Activated B cell treated with CpG ODN at 0.5 μM for 24 hours (primary cell): ENCODE measurements around the gene AUTS2. TPM values are rescaled to one million over a fixed set of nuclear protein-coding genes. Genes with fewer than 3 reads are reported as not detected.

Source experiments
- ATAC-seq: fragments of 200-7000 bp; cut with Tn5 transposase; one replicate; pipeline ENCODE4 v1.10.0; 2021; ENCODE audit warnings: low read depth, mild to moderate bottlenecking, moderate library complexity
- CTCF ChIA-PET: fragments of 350-600 bp; sonication (Branson Sonifier 250); formaldehyde crosslinking; loops from one replicate; lab custom pipeline; 2021; ENCODE audit warnings: antibody characterized with exemption; lab: Charles Lee
- POLR2A ChIA-PET: fragments of 350-600 bp; sonication (Branson Sonifier 250); formaldehyde crosslinking; loops from one replicate; lab custom pipeline; 2021; ENCODE audit warnings: antibody characterized with exemption; lab: Charles Lee
- DNase-seq: peaks from one replicate; pipeline ENCODE4 v3.0.0; 2022
- H3K27ac Mint-ChIP-seq: one replicate; pipeline ENCODE4 v1.8.0; 2020; ENCODE audit warnings: mixed read lengths
- H3K27me3 Mint-ChIP-seq: one replicate; pipeline ENCODE4 v1.8.0; 2021; ENCODE audit warnings: mixed read lengths
- H3K36me3 Mint-ChIP-seq: one replicate; pipeline ENCODE4 v1.8.0; 2021; ENCODE audit warnings: low read depth, mixed read lengths
- H3K4me1 Mint-ChIP-seq: one replicate; pipeline ENCODE4 v1.8.0; 2021; ENCODE audit warnings: mixed read lengths
- H3K4me3 Mint-ChIP-seq: one replicate; pipeline ENCODE4 v1.8.0; 2020; ENCODE audit warnings: mild to moderate bottlenecking, mixed read lengths
- H3K9me3 Mint-ChIP-seq: one replicate; pipeline ENCODE4 v1.8.0; 2020; ENCODE audit warnings: mixed read lengths
- CTCF ChIP-seq: fragments of 200-600 bp; IDR thresholded peaks from one replicate; pipeline ENCODE4 v1.8.0; 2022; ENCODE audit warnings: antibody characterized with exemption, mild to moderate bottlenecking
- intact Hi-C: fragments of 100-400 bp; cut with micrococcal nuclease; formaldehyde crosslinking; loops from one replicate; pipeline ENCODE4 v1.15.1; 2024
- total RNA-seq: library from RNA; stranded (reverse); gene quantifications from 2 replicates; pipeline ENCODE4 v1.2.3, GENCODE V29; 2022

The AUTS2 gene
- total RNA-seq, 1 donor from 2014 or later: 15.9 TPM

DNA sequence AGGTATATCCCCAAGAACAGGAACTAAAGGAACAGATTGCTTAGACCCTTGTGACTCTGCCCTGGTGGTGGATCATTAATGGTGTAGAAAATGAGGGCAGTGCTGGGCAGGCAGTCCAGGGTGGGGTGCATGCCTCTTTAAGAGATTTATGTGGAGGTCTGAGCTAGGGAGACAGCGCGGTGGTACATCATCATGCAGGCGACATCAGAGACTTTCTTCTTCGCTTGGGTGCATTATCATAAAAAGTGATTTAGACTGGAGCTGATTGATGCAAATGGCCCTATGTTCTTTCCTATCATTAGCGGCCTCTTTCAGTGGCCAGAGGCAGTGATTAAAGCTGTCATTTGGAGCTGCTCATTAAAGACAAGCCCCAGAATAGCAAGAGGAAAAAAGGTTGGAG lies 1014.5 kb downstream of the AUTS2 start:
- Mint-ChIP-seq H3K36me3 (no peaks in the 10 kb centered on the region), H3K4me1 (peaks cover 18% of the 10 kb centered on the region), H3K9me3 (no peaks in the 10 kb centered on the region), H3K4me3 (no peak overlapping the region), H3K27ac (no peak overlapping the region), H3K27me3 (no peaks in the 10 kb centered on the region)
- CTCF ChIA-PET: no interaction called here
- no peak for ATAC-seq
- intact Hi-C loops: loop anchor here (5.0 kb wide), 1 partner anchor 206 kb away; no protein-coding TSS in a partner anchor
- no peak for TF ChIP-seq CTCF
- no peak for DNase-seq
- POLR2A ChIA-PET: no interaction called here

GRCh38 chr7:70614237-70615045 lies 1016.2 kb downstream of the AUTS2 start:
- peak; percentile 16 for DNase-seq
- Mint-ChIP-seq H3K9me3 (no peaks in the 10 kb centered on the region), H3K27me3 (no peaks in the 10 kb centered on the region), H3K36me3 (no peaks in the 10 kb centered on the region), H3K27ac (peak overlapping the region; percentile 68), H3K4me1 (peaks cover 18% of the 10 kb centered on the region), H3K4me3 (peak overlapping the region; percentile 13)
- ChIA-PET CTCF (no interaction called here), POLR2A (no interaction called here)
- no peak for TF ChIP-seq CTCF
- peak; percentile 76 for ATAC-seq
- intact Hi-C loops: loop anchor here (5.0 kb wide), 1 partner anchor 207 kb away; no protein-coding TSS in a partner anchor

DNA sequence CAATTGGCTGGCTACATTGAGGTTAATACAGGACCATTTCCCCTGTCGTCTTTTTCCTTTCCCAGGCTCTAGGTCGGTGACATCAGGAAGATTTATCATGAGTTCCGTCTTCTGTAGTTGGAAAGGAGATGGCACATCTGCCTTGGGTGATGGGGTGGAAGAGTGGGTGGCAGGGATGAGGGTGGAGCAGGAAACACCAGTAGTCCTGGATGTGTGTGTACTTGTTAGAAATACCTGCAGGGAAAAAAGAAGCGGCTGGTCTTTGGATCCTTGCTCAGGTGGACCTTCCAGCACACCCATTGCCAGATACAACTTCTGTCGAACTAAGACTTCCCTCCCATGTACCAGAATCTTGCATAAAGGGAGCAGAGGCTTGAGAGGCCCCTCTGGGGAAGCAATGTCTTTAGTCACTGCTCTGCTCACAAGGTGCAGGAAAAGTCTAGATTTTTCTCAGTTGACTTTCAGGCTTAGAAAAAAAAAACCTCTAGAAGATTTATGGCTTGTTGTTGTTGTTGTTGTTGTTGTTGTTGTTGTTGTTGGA lies 1016.9 kb downstream of the AUTS2 start:
- no peaks in the 10 kb centered on the region for H3K9me3 Mint-ChIP-seq
- DNase-seq: no peak
- no peak overlapping the region for H3K27ac Mint-ChIP-seq
- H3K36me3 Mint-ChIP-seq: no peaks in the 10 kb centered on the region
- no peaks in the 10 kb centered on the region for H3K27me3 Mint-ChIP-seq
- intact Hi-C loops: no loop called here
- H3K4me3 Mint-ChIP-seq: no peak overlapping the region
- no peak for TF ChIP-seq CTCF
- H3K4me1 Mint-ChIP-seq: peaks cover 18% of the 10 kb centered on the region
- no peak for ATAC-seq
- ChIA-PET CTCF (no interaction called here), POLR2A (no interaction called here)

DNA sequence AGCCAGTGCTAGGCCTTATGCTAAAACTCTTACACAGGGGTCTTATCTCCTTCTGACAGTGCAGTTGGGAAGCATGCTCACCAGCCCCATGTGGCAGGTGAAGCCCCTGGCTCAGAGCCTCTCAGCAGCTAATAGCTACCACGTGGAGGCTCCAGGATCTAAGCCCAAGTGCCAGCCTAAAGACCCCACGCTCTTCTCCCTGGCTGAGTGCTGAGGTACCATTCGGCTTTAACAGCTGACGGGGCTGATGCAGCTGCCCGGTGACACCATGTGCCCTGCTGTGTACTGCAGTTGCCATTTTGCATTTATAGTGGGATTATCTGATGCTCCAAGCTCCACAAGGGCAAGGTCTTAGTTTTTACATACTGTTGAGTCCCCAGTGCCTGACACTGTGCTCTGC lies 1017.9 kb downstream of the AUTS2 start:
- DNase-seq (no peak), ATAC-seq (no peak)
- POLR2A ChIA-PET: no interaction called here
- H3K4me1 Mint-ChIP-seq: peaks cover 18% of the 10 kb centered on the region
- no peak overlapping the region for H3K27ac Mint-ChIP-seq
- TF ChIP-seq CTCF: no peak
- intact Hi-C loops: no loop called here
- no peaks in the 10 kb centered on the region for H3K9me3 Mint-ChIP-seq
- CTCF ChIA-PET: no interaction called here
- H3K36me3 Mint-ChIP-seq: no peaks in the 10 kb centered on the region
- no peaks in the 10 kb centered on the region for H3K27me3 Mint-ChIP-seq
- no peak overlapping the region for H3K4me3 Mint-ChIP-seq

DNA sequence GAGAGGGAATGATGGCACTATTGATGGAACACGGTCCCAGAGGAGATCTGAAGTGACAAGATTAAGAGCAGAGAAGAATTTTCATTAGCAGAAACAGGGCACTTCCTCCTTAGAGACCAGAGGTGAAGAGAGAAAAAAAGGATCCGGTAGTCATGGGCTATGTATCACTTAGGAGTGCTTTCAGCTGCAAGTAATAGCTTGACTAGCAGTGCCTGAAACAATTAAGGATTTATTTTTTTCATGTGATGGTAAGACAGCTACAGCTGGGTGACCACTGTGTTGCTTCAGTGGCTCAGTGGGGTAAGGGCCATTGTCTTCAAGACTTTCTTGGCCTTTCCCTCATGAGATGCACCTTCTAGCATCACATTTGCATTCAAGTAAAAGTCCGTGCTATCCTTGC lies 1018.5 kb downstream of the AUTS2 start:
- no peaks in the 10 kb centered on the region for H3K27me3 Mint-ChIP-seq
- intact Hi-C loops: no loop called here
- H3K9me3 Mint-ChIP-seq: no peaks in the 10 kb centered on the region
- ChIA-PET POLR2A (no interaction called here), CTCF (no interaction called here)
- no peak overlapping the region for H3K27ac Mint-ChIP-seq
- no peak overlapping the region for H3K4me3 Mint-ChIP-seq
- no peaks in the 10 kb centered on the region for H3K36me3 Mint-ChIP-seq
- ATAC-seq (no peak), DNase-seq (no peak)
- peaks cover 18% of the 10 kb centered on the region for H3K4me1 Mint-ChIP-seq
- no peak for TF ChIP-seq CTCF
